Measurements from ENCODE around the gene NDRG4.

NDRG4 gene

DNA sequence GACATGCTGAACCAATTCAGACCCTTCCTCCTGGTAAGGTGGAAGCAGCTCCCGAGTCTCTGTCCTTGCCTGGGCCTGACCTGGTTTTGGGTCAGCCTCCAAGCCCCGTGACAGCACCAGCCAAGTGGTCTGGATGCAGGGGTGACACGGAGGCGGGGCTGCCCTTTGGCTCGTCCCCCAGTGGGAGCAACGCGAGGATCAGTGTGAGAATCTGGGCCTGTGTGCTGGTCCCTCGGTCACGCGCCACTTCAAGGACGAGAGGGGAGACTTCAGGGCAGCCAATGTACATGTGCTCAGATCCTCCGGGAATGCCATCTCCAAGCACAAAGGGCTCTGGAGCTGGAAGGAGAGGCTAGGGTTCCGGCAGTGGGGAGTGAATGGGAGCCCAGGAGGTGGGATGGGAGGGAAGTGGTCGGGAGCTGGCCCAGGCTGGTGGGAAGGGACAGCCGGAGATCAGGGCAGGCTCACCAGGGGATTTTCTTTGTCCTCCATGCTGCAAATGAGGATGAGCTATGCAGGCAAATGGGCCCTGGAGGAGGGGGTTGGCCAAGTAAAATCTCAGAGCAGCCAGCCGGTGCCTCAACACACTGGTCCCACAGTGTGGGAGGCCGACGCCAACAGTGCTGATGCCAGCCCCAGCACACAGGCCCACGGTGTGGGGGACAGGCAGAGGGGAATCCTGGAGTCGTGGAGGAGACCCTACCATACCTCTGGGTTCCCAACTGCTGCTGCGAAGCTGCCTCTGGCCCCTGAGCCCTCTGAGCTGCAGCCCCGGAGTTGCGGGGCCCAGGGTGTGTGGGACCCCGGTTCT is 4.2 kb upstream of the NDRG4 start:
- DNase-seq: no peak

DNA sequence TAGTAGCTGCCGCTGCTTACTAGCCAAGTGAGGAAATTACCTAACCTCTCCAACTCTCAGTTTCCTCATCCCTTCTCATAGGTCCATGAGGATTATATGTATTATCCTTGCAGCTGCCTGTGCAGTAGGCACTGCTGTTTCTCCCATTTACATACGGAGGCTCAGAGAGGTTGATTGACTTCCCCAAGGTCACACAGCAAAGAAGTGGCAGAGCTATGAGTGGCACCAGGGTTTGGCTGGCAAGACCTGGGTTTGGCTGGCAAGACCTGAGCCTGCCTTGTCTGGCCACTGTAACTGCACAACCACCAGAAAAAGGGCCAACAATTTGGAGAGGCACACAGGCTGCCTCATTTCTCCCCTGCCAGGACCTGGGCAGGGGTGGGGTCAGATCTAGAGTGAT is 2.5 kb upstream of the NDRG4 start:
- no peak for DNase-seq

DNA sequence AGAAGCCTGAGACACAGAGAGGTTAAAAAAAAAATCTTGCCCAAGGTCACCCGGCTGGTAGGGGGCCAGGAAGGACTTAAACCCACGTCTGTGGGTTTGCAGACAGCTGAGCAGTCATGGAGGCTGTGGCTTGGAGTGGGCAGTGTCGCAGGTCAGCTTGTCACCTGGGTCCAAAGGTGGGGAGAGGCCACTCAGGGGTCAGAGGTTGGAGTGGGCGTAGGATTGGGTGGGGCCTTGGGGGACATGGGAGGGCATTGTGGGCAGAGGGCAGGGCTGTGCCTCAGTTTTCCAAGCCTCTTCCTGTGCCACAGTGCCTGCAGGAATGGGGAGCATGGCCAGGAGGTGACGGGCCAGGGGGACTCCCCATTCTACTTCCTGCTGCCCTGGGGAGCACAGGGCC is 2.0 kb upstream of the NDRG4 start:
- no peak for DNase-seq

DNA sequence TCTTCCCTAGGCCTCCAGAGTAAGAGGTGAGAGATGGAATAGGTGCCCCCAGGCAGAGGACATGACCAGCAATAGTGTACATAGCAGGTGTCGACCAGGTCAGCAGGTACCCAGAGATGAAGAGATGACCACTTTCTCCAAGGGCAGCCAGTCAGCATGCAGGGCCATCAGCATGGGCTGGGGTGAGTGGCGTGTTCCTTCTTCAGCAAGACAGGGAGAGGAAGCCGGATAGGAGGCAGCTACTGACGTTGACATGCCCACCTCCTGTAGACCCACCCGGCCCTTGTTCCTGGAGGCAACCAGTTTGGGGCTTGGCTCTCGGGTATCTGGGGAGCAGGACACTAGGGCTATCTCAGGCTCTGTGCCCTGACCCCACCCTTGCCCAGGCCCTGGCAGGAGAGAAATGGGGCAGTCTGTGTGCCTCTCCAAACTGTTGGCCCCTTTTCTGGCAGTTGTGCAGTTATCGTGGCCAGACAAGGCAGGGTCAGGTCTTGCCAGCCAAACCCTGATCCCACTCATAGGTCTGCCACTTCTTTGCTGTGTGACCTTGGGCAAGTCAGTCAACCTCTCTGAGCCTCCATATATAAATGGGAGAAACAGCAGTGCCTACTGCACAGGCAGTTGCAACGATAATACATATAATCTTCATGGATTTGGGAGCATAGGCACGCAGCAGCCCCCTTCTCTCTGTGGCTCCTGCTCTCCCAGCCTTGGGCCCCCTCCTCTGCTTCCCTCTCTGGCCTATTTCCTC is 1.4 kb upstream of the NDRG4 start:
- no peak for DNase-seq

DNA sequence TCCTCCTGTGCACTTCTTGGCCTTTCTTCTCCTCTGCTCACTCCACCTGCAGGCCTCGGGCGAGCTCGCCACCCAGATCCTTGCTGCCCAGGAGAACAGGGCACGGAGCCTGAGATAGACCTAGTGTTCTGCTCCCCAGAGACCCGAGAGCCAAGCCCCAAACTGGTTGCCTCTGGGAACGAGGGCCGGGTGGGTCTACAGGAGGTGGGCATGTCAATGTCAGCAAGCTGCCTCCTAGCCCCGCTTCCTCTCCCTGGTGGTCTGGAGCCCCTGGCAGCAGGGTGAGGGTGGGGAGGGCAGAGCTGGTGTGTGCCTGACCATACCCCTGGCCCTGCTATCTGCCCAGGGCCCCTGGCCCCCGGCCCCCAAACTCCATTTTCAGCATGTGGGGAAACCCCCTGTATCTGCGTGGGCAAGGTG is 841 bp upstream of the NDRG4 start:
- no peak for DNase-seq

DNA sequence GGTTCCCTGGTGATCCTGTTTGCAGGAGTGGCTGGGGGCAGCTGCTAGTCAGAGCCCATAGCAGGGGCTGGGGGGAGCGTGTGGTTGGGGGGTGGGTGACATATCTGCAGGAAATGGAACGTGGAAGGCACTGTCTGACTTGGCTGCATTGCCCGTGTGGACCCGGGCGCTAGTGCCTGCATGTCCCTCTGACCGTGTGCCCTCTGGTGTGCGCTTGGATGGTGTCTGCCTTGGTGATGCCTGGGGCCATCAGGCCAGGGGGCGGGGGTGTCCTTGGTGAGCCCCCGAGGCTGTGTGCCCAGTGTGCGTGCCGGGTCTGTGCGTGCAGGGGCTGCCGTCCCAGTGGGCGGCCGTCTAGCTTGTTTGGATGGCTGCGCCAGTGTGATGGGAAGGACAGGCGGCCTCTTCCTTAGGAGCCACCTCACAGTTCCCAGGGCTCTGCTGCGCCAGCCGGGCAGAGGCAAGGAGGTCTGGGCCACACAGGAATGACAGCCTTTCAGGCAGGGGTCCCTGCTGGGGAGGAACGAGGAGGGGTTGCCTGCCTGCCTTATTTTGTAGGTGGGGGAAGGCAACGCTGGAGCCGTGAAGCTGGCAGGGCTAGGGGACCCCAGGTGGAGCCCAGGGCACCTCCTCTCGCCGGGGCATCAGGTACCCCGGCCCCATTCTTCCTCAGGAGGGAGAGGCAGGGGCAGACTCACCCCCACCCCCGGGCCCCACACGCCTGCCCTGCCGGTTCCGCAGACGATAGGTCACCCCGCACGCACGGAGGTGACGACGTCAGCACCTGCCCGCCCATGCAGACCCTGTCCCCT is 693 bp downstream of the NDRG4 start:
- DNase-seq: peak in 2 of 6 experiments; percentile 34 to 56

DNA sequence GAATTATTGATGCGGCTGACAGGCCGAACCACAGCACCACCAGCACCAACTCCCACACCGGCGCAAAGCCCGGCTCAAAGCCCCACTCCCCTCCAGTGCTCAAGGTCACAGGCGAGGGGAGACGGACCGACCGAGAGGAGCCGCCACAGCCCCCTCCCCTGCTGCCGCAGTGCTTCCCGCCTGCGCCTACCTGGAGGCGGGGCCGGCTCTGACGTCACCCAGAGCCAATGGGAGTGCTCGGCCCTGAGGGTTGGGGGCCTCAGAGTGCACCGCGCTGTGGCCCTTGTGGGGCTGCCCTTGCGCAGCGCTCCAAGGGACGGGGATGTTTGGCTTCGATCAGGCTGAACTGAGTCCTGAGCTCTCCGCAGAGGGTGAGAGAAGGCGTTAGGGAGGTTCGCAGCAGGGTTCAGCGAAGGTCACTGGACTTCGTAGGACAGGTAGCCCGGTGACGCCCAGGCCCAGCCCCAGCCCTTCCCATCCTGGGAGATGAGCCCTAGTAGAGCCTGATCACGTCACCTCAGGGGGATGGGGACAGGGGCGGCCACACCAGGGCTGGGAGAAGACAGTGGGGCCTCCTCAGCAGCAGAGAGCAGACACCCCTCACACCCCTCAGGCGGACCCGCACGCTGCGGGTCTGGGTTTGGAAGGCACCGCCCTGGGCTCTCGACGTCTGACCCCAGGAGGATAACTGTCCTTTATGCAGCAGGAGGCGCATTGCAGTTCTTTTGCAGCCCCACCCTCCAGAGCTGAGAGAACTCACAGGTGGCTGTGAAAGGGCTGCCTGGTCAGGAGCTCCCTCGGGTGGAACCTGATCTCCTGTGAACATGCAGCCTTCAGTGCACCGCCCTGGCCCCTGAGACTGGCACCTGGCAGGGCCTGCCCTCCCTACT is 1.5 kb downstream of the NDRG4 start:
- peak; percentile 32 to 72 (median 54) for DNase-seq

DNA sequence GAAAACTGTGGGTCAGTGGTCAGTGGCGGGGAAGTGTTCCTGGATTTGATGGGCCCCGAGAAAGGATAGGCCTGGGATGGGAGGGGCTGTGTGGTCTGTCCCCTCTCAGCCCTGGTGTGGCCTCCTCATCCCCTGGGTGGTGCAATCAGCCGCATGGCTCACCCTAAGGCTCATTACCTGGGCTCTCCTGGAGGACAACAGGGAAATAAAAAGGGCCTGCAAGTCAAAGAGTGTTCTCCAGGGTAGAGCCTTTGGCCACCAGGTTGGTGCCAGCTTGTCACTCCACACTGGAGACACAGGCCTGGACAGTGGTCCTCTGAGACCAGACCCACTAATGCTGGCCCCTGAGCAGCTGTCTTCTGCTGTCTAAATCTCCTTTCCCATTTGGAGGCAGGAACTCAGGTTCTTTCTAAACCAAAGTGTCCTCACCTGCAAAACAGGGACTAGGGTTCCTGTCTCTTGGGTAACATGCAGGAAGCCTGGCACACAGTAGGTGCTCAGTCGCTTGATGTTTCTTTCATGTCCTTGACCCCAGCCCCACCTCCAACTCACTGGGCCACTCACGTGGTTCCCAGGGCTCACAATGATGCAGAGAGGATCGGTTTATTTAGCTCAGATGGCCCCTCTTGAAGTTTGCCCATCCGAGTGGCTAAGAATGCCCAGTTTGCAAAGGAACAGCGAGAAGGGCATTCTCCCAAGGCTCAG is 2.4 kb downstream of the NDRG4 start:
- DNase-seq: no peak

DNA sequence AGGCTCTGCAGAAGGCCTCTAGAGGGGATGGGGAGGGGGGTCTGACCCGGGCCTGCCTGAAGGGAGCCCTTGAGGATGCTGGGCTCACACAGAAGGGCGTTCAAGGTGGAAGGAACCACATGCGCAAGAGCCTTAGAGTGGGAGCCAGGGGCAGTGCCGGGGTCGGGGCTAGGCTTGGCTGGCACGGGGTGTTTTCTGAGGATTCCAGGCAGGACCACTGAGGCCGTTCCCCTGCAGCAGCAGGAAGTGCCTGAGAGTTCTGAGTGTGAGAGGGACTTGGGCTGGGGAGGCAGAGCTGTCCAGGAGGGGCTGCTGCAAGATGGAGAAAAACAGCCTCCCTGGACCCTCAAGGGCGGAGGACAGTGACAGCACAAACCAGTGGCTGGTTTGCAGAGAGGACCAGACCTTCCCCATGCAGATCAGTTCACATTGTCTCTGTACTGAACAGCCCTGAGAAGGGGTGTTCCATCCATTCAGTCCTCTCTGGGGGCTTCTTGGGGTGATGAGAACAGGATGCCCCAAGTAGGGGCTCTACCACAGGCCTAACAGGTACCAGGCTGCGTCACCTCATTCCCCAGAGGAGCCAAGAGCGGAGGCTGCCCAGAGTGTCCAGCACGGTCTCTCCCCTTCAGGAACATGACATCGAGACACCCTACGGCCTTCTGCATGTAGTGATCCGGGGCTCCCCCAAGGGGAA is 3.4 kb downstream of the NDRG4 start:
- DNase-seq: no peak

DNA sequence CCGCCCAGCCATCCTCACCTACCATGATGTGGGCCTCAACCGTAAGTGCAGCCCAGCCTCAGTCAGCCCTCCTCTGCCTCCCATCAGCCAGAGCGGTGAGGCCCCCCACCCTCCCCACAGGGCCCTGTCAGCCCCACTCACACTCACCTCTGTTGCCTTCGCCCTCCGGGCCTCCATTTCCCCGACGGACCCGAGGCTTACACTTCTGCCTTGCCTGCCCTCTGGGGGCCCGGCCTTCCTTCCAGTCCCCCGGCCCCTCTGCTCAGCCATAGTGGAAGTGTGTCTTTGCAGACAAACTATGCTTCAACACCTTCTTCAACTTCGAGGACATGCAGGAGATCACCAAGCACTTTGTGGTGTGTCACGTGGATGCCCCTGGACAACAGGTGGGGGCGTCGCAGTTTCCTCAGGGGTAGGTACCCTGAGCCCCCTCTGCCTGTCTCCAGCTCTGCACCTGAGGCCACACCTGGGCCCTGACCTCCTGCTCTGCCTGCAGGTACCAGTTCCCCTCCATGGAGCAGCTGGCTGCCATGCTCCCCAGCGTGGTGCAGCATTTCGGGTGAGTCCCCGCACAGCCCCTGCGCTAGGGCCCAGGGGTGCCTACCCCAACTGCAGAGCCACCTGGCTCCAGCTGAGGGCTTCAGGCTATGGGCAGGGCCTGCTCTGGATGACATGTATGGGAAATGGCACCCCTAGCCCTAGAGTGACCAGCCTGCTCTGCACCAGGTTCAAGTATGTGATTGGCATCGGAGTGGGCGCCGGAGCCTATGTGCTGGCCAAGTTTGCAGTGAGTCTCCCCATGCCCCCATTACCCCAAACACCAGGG is 4.1 kb downstream of the NDRG4 start:
- no peak for DNase-seq

DNA sequence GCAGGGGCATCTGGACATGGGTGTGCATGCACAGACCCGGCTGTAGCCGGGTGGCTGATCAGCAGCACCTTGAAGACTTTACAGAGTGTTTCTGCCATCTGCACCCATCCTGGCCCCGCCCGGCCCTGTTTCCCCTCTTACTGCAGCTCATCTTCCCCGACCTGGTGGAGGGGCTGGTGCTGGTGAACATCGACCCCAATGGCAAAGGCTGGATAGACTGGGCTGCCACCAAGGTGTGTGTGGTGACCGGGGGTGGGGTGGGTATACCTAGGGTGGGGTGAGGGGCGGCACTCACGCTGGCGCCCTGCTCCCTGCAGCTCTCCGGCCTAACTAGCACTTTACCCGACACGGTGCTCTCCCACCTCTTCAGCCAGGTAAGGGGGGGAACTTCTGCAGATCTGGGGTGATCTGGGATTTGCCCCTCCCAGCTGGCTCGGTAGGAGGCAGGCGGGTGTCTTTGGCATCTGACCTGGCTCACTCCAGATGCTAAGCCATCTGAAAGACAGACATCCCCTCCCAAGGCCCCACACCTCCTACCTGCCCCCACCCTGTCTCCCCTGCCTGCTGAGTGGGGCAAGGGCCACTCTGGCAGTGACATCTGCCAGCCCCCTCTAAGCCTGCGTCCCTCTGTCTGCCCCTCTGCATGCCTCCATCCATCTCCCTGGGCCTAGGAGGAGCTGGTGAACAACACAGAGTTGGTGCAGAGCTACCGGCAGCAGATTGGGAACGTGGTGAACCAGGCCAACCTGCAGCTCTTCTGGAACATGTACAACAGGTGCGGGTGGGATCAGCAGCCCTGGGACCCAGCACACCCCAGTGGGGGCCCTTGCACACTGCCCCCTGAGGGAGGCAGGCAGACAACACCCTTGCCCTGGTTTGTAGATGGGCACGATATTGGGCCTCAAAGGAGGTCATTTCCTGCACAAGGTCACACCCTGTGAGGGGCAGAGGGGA is 6.6 kb downstream of the NDRG4 start:
- no peak for DNase-seq

DNA sequence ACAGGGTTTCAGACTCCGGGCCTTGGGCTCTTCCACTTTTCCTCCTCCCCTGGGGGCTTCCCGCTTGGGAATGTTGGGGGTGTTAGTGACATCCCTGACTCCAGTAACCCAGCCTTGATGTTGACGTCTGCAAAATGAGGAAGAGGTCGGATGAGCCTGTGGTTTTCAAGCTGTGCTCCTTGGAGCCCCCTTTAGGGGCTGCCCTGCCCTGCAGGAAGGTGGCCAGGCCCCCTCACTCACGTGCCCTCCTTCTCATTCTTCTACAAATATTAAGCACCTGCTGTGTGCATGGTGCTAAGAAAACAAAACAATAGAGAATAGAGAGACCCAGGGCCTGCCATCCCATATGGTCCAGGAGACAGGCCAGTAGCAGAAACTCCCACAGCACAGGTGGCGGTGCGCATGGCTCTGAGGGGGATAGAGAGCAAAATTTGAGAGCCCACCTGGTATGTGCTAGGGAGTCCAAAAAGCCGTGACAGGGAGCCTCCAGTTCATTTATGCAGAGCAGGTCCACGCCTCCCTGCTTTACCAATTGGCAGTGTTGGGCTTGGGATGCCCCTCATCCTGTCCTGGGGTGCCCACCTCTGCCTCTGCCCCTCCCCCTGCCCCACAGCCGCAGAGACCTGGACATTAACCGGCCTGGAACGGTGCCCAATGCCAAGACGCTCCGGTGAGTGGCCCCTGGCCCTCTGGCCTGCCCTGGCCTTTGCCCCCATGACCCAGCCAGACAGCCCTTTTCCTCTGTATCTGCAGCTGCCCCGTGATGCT is 7.4 kb downstream of the NDRG4 start:
- DNase-seq: no peak

DNA sequence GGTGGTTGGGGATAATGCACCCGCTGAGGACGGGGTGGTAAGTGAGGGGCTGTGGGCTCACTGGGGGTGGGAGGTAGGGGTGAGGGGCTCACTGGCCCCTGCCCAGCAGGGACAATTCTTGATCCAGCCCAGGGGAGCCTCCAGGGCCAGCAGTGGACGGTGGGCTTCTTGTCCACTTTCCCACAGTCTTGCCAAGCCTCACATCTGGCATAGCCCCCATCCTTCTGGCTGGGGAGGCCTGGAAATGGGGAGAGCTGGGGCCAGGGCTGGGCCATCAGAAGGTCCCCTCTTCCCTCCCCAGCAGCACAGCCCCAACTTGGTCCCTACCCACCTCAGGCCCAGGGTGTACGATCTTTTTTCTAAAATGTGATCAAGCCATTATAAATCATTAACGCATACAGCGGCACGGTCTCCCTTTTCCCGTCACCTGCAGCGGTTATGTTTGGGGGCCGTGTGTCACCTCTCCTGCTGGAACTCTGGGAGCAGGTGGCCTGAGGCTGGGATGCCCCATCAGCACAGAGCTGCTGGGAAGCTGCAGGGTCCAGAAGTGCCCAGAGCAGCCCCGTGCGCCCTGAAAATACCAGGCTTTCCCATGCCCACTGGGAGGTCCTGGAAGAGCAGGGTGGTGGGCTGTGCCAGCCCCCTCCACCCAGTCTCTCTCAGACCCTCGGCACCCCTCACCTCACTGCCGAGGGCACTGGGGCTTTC is 8.2 kb downstream of the NDRG4 start:
- DNase-seq: no peak

DNA sequence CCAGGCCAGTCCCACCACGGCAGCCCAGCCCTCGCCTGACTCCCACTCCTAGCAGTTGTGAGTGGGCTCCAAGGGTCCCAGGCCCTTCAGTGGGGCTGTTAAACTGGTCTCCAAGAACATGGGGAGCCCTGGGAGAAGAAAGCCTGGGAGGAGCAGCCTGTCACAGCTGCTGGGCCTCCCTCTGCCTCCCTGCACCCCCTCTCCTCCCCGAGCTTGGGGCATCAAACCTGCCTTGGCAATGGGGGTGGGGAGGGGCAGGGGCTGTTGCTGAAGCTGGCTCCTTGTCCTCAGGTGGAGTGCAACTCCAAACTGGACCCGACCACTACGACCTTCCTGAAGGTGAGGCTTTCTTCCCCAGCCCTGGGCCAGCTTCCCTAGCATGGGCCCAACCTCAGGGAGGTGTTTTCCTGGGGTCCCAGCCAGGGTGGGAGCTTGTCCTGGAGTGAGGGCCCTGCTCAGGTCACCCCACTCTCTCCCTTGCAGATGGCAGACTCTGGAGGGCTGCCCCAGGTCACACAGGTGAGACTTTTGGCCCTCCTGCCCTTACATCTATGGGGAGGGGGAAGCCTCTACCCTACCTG is 8.8 kb downstream of the NDRG4 start:
- no peak for DNase-seq

DNA sequence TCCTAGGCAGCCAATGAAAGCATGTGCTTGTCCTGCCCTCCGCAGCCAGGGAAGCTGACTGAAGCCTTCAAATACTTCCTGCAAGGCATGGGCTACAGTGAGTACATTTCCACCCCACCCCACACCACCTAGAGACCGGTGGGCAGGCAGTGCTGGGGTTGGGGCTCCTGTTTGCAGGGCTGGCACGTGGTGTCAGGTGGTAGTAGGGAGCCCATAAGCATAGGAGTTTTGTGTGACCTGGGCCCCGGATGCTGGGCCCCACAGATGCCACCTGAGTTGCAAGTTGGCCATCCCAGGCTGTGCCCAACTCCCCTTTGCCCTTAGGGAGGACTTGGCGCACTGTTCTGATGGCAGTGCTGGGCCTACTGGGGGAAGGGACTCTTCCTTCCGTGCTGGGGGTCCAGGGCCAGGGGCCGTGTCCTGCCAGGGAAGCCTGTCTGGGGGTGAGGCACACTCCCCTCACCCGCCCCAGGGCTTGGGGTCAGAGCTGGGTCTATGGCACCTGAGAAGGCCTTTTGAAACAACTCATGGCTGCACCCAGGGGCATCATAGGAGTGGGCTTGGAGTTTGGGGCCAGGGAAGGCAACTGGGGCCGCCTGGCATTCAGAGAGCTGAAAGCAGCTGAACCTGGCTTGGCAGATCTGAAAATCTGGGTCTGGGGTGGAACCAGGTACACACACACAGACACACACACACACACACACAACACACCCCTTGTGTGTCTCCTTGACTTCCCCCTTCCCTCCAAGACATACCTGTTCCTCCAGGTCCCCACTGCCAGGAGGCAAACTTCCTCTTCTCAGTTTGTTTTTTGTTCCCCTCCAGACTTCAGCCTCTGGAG is 9.5 kb downstream of the NDRG4 start:
- no peak for DNase-seq

DNA sequence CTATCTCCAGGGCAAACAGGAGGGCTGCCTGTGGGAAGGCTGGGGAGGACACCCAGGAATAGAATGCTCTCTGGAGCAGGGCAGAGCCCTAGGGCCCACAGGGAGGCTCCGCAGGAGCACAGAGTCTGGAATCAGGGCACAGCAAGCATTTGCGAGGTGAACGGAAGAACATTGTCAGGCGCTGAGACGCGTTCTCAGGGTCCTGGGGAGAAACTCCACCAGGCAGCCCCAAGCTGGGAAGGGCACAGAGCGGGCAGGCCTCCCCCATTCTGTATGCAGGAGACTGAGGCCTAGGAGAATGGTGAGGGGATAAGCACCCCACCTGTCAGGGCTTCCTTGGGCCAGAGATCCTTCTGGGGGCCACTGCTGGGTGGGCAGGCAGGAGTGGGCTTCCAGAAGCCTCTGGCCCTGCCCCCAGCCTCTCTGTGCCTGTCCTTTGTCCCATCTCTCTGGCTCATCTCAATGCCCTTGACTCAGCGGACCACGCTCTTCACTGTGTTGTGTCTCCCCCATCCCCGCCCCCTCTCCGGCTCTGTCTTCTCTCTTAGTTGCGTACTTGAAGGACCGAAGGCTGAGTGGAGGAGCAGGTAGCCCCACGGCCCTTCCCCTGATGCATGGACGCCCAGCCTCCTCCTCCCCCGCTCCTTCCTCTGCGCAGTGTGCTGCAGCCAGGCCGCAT is 10.3 kb downstream of the NDRG4 start:
- DNase-seq: no peak
